ENCODE measurements around the gene MFNG. TPM values are rescaled to one million over a fixed set of nuclear protein-coding genes. Genes with fewer than 3 reads are reported as not detected.

MFNG gene
- total RNA-seq, 2 donors from 2014 or later, result 170 to 245 TPM

DNA sequence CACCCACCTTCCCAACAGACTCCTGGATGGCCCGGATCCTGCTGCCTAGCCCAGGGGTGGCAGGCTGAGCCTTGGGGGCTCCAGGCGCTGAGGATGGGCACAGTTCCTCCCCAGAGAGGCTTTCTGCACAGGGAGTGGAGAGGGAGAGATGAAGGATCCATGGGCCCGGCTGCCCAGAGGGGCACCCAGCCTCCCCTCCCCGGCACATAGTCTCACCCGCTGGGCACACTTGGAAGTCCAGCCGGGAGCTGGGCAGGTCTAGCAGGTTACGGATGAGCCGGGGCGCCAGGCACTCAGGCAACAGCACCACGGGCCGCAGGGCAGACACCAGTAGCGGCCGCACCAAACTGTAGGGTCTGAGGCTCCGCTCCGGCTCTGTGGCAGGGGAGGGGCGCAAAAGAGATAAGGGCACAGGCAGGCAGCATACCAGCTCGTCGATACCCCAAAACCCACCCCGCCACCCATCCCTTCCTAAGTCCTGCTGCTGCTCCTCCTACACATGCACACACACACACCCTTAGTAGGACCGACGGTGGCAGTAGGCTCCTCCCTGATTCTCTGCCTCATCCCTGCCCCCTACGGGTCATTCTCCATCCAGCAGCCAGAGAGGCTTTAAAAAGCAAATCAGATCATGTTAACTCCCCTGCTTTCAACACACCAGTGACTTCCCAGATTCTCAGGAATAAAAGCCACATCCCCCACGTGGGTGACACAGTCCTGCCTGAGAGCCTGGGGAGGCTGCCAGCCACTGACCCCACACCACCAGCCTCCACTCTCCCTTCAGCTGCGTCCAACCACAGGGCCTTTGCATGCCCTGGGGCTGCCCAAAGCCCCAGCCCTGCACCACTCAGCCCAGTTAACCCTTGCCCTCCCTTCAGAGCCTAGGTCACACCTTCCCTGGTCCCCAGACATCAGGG lies 6.5 kb upstream of the MFNG start:
- Mint-ChIP-seq H3K9me3 (no peaks in the 10 kb centered on the region), H3K4me1 (peaks cover 22% of the 10 kb centered on the region), H3K36me3 (ENCODE audit: low read depth) (no peaks in the 10 kb centered on the region), H3K27me3 (no peaks in the 10 kb centered on the region), H3K27ac (peak overlapping the region; percentile 59), H3K4me3 (no peak overlapping the region)
- peak; percentile 82 for ATAC-seq (replicated peaks)

DNA sequence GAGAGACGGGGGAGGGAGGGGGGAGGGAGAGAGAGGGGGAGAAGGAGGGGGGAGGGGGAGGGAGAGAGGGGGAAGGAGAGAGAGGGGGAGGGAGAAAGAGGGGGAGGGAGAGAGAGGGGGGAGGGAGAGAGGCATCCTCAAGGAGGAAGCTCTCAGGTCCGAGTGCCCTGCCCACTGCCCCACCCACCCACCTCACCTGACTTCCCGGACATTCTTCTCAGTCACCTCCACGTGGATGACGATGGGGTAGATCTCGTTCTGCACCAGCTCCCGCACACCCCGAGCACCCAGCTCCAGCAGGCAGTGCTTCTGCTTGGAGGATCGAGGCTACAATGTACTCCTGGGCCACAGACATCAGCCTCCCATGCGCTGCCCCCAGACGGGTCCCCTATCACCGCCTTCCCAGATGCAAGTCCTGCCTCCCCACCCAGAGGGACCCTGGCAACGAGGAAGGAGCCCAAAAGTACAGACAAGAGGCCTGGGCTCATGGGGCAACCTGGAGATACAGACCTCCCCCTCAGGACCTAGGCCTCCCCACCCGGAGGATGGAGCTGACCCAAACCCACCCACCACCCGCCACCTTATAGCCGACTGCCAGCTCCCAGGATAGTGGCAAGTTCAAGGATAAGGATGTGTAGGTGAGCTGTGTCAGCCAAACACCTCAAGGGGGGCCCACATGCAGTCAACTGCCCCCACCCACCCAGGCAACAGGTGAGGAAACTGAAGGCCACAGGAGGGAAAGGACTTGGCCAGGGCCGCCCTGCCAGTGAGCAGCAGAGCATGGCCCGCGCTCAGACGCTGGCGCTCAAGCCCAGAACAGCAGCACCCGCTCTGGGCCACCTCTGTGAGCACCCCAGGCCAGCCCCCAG lies 5.6 kb upstream of the MFNG start:
- H3K27me3 Mint-ChIP-seq, result no peaks in the 10 kb centered on the region
- H3K9me3 Mint-ChIP-seq, result no peaks in the 10 kb centered on the region
- H3K4me3 Mint-ChIP-seq, result no peak overlapping the region
- peaks cover 31% of the 10 kb centered on the region for H3K4me1 Mint-ChIP-seq
- H3K36me3 Mint-ChIP-seq (ENCODE audit: low read depth), result no peaks in the 10 kb centered on the region
- ATAC-seq (replicated peaks), result no peak
- peak overlapping the region; percentile 38 for H3K27ac Mint-ChIP-seq

DNA sequence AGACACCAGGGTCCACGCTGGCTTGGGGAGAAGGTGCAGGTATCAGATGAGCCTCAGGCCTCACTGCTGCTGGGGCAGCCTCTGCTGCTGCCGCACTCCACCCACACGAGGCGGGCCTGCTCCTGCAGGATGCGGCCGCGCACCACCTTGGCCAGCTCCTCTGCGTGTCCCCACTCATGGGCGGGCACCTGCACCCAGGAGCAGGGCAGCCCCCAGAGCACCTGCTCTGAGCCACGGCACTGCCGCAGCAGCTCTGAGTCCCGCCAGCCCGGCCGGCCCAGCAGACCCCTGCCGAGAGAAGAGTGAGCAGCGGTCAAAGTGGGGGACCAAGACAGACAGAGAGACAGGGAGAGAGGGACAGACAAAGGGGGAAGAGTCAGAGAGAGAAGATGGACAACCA lies 4.9 kb upstream of the MFNG start:
- Mint-ChIP-seq H3K27me3 (no peaks in the 10 kb centered on the region), H3K27ac (peak overlapping the region; percentile 95), H3K36me3 (ENCODE audit: low read depth) (no peaks in the 10 kb centered on the region), H3K9me3 (no peaks in the 10 kb centered on the region), H3K4me3 (no peak overlapping the region), H3K4me1 (peaks cover 35% of the 10 kb centered on the region)
- ATAC-seq (replicated peaks), result no peak

DNA sequence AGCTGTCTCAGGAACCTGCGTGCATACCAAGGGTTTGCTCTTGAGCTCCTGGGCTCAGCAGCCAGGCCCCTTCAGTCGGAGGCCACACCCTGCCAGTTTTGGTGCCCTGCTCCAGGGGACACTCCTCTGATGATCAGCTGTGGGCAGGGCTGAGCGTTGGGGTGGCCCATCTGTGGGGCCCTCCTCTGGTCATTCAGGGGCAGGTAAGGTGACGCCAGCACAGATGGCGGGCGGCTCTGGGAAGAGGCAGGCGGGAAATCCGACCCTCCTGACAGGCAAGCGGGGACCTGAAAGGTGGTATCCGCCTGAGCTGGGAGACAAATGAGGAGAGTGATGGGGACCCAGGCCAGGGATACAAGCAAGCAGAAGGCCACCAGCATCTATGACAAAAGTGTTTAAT lies 3.8 kb upstream of the MFNG start:
- Mint-ChIP-seq H3K9me3 (no peaks in the 10 kb centered on the region), H3K27me3 (no peaks in the 10 kb centered on the region), H3K36me3 (ENCODE audit: low read depth) (peaks cover 8% of the 10 kb centered on the region), H3K4me3 (no peak overlapping the region), H3K27ac (peak overlapping the region; percentile 95), H3K4me1 (peaks cover 35% of the 10 kb centered on the region)
- ATAC-seq (replicated peaks), result no peak

DNA sequence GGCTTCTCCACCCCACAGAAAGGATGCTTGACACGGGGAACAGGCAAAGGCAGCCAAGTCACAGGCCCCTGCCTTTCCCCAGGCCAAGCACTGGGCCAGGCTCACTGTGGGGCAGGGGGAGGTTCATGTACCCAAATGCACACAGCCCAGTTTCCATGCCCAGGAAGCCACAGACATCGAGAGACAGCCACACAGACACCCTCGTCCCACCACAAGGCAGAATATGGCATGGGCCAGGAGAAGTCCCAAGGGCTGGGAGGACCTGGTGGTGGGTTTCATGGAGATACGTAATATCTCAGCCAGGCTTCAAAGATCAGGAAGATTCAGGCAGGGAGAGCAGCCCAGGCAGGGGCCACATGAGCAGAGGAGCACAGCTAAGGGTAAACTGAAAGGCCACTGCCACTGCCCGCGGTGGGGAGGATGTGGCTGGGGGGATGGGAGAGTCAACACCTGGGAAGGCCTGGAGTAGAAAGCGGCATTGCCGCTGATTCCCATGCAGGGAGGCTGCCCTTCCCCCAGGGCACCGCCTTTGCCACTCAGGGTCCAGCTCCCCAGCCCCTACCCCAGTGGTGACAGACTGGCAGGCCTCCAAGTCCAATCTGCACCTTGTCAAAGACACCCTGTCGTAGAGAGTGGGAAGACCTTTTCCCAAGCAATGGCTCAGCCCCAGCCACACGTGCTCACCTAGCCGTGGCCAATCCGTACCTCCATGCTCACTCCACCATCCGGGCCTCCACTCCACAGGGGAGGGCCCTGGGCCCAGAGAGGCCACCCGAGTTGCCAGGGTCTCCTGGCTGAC lies 2.4 kb upstream of the MFNG start:
- Mint-ChIP-seq H3K9me3 (no peaks in the 10 kb centered on the region), H3K4me1 (peaks cover 33% of the 10 kb centered on the region), H3K36me3 (ENCODE audit: low read depth) (peaks cover 21% of the 10 kb centered on the region), H3K27ac (peak overlapping the region; percentile 95), H3K27me3 (no peaks in the 10 kb centered on the region), H3K4me3 (peak overlapping the region; percentile 97)
- ATAC-seq (replicated peaks), result no peak

DNA sequence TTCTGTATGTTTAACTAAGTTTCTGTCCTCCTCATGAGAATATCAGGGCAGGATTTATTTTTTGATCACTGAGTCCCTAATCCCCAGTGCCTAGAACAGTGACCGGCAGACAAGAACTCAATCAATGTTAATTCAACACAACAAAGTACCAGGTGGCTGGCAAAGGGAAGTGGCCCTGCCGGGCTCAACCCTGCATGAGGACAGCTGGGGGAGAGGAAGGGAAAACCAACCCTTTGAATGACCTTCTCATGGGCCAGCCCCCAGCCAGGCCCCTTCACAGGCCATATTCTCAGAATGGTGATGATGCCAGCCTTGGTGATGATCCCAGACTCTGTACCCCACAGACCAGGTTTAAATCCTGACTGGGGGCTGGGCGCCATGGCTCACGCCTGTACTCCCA lies 1.4 kb upstream of the MFNG start:
- Mint-ChIP-seq H3K4me1 (peaks cover 34% of the 10 kb centered on the region), H3K9me3 (no peaks in the 10 kb centered on the region), H3K27ac (peak overlapping the region; percentile 95), H3K27me3 (no peaks in the 10 kb centered on the region), H3K4me3 (peak overlapping the region; percentile 97), H3K36me3 (ENCODE audit: low read depth) (peaks cover 31% of the 10 kb centered on the region)
- no peak for ATAC-seq (replicated peaks)

DNA sequence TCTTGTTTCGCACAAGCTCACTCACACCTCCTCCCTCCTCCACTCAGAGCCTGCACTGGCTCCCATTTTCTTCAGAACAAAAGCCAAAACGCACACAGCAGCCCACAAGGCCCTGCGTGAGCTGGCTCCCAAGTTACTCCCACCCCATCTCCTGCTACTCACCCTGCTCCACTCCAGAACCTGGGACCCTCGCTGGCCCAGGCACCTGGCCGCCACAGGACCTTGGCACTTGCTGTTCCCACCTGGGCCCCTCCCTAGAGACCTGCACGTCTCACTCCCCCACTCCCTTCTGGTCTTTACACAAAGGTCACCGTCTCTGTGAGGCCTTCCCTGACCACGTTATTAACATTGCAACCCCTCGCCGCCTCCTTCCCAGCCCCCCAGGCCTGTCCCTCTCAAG lies 945 bp upstream of the MFNG start:
- H3K36me3 Mint-ChIP-seq (ENCODE audit: low read depth), result peaks cover 35% of the 10 kb centered on the region
- H3K27me3 Mint-ChIP-seq, result no peaks in the 10 kb centered on the region
- peaks cover 38% of the 10 kb centered on the region for H3K4me1 Mint-ChIP-seq
- H3K9me3 Mint-ChIP-seq, result no peaks in the 10 kb centered on the region
- no peak for ATAC-seq (replicated peaks)
- peak overlapping the region; percentile 95 for H3K27ac Mint-ChIP-seq
- peak overlapping the region; percentile 97 for H3K4me3 Mint-ChIP-seq

DNA sequence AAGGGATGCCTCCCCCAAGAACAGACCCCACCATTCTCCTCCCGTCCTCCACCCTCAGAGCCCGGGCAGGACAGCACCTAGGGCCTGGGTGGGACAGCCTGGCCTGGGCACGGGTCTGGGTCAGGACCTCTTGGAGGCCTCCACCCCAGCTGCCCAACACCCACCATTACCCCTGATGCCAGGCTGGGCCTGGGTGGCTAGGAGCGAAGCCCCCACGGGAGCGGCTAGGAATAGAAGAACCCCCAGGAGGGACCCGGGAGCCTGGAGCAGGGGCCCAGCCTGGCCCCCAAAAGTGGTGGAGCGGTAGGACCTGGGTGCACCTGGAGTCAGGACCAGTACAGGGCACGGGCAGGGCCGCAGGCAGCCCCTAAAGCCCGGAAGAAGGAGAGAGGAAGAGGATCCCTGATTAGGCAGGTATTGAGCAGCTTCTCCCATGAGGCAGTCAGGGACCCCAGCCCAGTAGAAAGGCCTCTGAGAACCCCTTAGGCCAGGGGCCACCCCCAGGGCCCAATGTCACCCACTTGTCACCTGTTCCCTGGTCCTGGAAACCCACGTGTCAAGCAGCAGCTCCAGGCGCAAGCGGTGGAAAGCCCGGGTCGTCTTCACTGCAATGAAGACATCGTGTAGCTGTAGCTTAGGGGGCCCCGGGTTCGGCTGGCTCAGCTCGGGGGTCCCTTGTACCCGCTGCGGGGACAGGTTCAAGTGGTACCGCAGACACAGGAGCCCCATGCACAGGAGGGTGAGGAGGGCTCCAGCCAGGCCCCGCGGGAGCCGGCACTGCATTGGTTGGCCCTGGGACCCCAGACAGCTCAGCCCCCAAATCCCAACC lies 575 bp downstream of the MFNG start:
- peak overlapping the region; percentile 98 for H3K27ac Mint-ChIP-seq
- ATAC-seq (replicated peaks), result peak; percentile 0
- H3K36me3 Mint-ChIP-seq (ENCODE audit: low read depth), result peaks cover 50% of the 10 kb centered on the region
- H3K4me1 Mint-ChIP-seq, result peaks cover 49% of the 10 kb centered on the region
- peak overlapping the region; percentile 97 for H3K4me3 Mint-ChIP-seq
- no peaks in the 10 kb centered on the region for H3K27me3 Mint-ChIP-seq
- H3K9me3 Mint-ChIP-seq, result no peaks in the 10 kb centered on the region

DNA sequence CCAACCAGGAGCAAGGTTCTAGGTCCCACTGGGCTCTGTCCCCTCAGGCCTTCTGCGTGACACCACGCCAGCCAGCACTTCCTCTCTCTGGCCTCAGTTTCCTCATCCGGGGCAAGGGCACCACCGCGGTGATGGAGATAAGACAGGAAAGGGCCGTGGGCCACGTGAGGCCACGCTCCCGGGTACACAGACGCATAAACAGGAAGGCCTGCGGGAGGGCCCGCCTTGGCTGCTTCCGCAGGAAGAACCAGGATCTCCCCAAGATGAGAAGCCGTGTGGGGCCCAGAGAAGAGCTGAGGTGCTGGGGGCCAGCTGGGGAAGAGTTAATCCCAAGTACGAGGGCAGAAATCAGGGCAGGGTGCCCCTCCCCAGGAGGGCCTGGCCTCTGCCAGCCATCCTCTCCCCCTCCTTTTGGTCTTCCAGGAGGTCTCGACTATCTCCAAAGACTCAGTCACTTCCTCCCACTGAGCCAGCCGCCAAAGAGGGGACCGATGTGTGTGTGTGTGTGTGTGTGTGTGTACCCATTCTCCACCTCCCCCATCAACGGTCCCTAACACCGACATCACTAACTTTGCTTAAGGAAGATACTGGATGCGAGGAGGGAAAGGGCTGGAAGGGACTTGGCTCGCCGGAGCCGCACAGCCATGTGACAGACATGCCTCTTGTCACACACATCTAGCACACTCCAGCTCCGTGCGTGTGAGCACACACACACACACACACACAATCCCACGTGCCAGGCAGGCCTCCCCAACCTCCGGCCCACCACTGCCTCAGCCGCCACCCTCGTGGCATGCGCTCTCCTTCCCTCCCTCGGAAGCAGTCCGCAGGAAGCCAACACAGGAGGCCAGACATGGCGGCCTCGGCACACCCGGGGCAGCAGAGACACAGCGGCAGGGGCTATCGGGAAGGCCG lies 1.4 kb downstream of the MFNG start:
- Mint-ChIP-seq H3K27me3 (no peaks in the 10 kb centered on the region), H3K36me3 (ENCODE audit: low read depth) (peaks cover 57% of the 10 kb centered on the region), H3K4me1 (peaks cover 46% of the 10 kb centered on the region), H3K9me3 (no peaks in the 10 kb centered on the region), H3K4me3 (peak overlapping the region; percentile 97), H3K27ac (peak overlapping the region; percentile 98)
- peak; percentile 84 for ATAC-seq (replicated peaks)

DNA sequence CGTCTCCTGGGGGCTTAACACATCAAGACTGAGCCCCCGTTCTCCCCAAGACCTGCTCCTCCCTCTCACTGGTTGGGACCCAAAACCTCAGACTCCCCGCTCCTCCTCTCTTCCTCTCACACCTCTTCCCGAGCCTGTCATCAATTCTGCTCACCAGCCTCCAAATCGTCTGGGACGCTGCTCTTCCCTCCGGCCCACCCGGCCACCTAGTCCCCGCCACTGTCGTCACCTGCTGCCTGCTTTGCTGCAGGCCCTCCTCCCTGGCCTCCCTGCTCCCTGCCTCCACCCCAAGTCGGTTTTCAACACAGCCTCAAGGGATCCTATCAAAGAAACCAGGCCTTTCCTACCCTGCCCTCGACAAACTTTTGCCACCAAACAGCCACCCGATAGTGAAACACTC lies 3.1 kb downstream of the MFNG start:
- H3K4me1 Mint-ChIP-seq, result peaks cover 39% of the 10 kb centered on the region
- peaks cover 74% of the 10 kb centered on the region for H3K36me3 Mint-ChIP-seq (ENCODE audit: low read depth)
- no peak for ATAC-seq (replicated peaks)
- no peaks in the 10 kb centered on the region for H3K27me3 Mint-ChIP-seq
- peak overlapping the region; percentile 97 for H3K4me3 Mint-ChIP-seq
- H3K27ac Mint-ChIP-seq, result peak overlapping the region; percentile 98
- no peaks in the 10 kb centered on the region for H3K9me3 Mint-ChIP-seq

DNA sequence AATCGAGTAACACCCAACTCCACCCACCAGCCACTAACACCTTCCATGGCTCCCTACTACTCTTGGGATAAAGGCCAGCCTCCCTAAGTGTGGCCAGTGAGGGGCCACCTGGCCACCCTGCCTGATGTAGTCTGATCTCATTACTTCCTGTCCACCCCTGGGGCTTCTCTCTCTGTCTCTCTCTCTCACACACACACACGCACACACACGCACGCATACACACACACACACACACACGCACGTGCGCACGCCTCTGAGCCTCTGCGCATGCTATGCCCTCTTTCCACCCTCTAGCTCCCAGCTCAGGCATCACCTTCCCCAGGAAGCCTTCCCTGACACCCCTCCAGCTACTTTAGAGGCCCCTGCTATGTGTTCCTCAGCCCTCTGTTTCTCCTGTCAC lies 3.9 kb downstream of the MFNG start:
- peaks cover 82% of the 10 kb centered on the region for H3K36me3 Mint-ChIP-seq (ENCODE audit: low read depth)

DNA sequence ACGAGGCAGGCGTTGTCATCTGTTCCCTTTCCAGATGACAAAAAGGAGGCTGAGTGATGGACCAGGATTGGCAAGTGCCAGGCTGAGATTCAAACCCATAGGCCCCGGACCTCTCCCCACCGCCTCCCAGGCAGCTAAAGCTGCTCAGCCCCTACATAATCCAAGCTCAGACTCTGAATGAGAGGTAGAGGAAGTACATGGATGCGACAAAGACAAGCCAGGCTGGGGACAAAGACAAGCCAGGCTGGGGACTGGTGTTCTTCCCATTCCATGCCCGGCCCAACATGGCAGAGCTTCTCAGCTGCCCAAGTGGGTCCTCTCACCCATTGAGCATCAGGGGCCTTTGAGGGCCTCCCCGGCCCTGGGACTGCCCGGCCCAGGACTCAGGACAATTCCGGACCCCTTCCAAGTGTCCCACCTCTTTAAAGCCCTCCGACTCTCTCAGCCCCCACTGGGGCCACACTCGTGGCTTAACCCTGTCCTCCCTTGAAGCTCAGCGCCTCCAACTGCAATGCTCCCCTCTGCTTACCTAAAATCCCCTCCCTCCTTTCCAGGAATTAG lies 4.8 kb downstream of the MFNG start:
- Mint-ChIP-seq H3K27me3 (no peaks in the 10 kb centered on the region), H3K9me3 (no peaks in the 10 kb centered on the region), H3K27ac (peak overlapping the region; percentile 98), H3K36me3 (ENCODE audit: low read depth) (peaks cover 90% of the 10 kb centered on the region), H3K4me1 (peaks cover 26% of the 10 kb centered on the region), H3K4me3 (peak overlapping the region; percentile 97)
- no peak for ATAC-seq (replicated peaks)

More for the DNA sequence above, 3.9 kb downstream of the MFNG start:
- ATAC-seq (replicated peaks), result no peak
- Mint-ChIP-seq H3K9me3 (no peaks in the 10 kb centered on the region), H3K4me1 (peaks cover 34% of the 10 kb centered on the region), H3K27ac (peak overlapping the region; percentile 98), H3K4me3 (peak overlapping the region; percentile 97), H3K27me3 (no peaks in the 10 kb centered on the region)
